ENCODE data around the gene EPN1.

EPN1 gene

DNA sequence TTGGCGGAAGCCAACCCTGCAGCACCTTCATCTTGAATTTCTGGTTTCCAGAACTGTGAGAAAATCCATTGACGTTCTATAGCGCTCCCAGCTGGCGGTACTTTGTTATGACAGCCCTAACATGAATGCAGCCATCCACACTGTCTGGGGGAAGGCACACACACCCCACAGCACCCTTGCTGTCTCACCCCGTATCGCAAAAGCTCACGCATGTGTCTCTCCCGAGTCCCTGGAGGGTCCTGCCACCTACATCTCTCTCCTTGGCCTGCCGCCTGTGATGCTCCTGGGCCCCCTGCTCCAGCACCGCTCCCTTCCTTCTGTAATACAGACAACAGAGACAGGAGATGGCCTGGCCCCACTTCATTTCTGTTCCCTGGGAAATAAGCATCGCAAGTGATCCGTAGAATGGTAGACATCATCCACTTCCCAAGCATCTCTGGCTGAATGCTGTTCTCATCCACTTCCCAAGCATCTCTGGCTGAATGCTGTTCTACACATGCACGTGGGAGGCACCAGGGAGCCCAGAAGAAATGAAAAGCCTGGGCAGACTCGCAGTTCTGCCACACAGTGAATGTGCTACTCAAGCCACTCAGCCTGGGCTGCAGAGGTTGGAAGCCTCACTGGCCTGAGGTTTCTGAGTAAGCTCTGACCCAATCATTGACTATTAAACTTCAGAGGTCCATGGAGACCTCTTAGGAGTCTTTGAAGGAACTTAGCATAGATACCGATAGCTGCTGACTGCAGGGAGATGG lies 29.6 kb downstream of the EPN1 start:
- Histone ChIP-seq H3K27me3 (replicated peaks) (no peaks in the 10 kb centered on the region), H3K4me3 (ENCODE audit: low read depth, low read length) (no peak overlapping the region), H3K27ac (no peak overlapping the region), H3K36me3 (replicated peaks) (peaks cover 6% of the 10 kb centered on the region)
- DNase-seq = no peak
- in situ Hi-C loops (cut with HindIII; ENCODE audit: low pct_ligation_motif_present, low sequenced_read_pairs) = no loop called here
- TF ChIP-seq, protein P1, sequence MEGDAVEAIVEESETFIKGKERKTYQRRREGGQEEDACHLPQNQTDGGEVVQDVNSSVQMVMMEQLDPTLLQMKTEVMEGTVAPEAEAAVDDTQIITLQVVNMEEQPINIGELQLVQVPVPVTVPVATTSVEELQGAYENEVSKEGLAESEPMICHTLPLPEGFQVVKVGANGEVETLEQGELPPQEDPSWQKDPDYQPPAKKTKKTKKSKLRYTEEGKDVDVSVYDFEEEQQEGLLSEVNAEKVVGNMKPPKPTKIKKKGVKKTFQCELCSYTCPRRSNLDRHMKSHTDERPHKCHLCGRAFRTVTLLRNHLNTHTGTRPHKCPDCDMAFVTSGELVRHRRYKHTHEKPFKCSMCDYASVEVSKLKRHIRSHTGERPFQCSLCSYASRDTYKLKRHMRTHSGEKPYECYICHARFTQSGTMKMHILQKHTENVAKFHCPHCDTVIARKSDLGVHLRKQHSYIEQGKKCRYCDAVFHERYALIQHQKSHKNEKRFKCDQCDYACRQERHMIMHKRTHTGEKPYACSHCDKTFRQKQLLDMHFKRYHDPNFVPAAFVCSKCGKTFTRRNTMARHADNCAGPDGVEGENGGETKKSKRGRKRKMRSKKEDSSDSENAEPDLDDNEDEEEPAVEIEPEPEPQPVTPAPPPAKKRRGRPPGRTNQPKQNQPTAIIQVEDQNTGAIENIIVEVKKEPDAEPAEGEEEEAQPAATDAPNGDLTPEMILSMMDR (IDR thresholded peaks at IDR 0.05; ENCODE audit: low read depth, low read length, missing control alignments) = no peak

DNA sequence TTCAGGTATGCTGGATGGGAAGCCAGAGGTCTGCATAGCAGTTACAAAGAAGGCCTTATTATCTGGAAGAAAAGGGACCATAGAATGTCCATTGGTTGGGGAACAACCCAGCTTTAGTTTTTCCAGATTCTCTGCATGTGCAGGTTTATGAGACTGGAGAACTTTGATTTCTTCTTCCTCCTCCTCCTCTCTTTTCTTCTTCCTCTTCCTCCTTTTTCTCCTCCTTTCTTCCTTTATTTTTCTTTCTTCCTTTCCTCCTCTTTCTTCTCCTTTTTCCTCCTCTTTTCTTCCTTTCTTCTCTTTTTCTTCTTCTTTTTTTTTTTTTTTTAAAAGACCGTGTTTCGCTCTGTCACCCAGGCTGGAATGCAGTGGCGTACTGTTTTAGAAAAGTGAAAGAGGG lies 30.9 kb downstream of the EPN1 start:
- DNase-seq = no peak
- Histone ChIP-seq H3K27ac (no peak overlapping the region), H3K4me3 (ENCODE audit: low read depth, low read length) (no peak overlapping the region), H3K27me3 (replicated peaks) (no peaks in the 10 kb centered on the region), H3K36me3 (replicated peaks) (peaks cover 4% of the 10 kb centered on the region)
- in situ Hi-C loops (cut with HindIII; ENCODE audit: low pct_ligation_motif_present, low sequenced_read_pairs) = no loop called here
- TF ChIP-seq, protein P1 (IDR thresholded peaks at IDR 0.05; ENCODE audit: low read depth, low read length, missing control alignments) = no peak

DNA sequence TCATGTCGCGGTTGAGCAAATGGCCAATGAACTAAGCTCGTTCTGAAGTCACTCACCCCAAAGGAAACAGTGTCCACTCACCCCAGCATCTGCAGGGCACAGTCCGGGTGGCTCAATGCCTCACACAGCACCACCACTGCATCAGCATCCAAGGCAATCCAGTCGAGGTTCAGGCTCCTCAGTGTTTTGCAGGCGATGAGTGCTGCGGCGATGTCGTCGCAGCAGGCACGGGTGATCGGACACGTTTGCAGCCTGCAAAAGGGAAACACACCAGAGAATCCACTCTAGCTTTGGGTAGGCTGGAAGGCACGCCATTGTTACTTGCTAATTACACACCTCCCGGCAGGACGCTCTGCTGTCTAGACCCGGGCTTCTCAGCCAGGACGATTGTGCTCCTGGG lies 36.7 kb downstream of the EPN1 start:
- H3K36me3 ChIP-seq (replicated peaks) = no peaks in the 10 kb centered on the region
- TF ChIP-seq, protein P1 (IDR thresholded peaks at IDR 0.05; ENCODE audit: low read depth, low read length, missing control alignments) = no peak
- in situ Hi-C loops (cut with HindIII; ENCODE audit: low pct_ligation_motif_present, low sequenced_read_pairs) = no loop called here
- no peak for DNase-seq
- H3K27ac ChIP-seq = no peak overlapping the region
- H3K4me3 ChIP-seq (ENCODE audit: low read depth, low read length) = no peak overlapping the region
- H3K27me3 ChIP-seq (replicated peaks) = no peaks in the 10 kb centered on the region

DNA sequence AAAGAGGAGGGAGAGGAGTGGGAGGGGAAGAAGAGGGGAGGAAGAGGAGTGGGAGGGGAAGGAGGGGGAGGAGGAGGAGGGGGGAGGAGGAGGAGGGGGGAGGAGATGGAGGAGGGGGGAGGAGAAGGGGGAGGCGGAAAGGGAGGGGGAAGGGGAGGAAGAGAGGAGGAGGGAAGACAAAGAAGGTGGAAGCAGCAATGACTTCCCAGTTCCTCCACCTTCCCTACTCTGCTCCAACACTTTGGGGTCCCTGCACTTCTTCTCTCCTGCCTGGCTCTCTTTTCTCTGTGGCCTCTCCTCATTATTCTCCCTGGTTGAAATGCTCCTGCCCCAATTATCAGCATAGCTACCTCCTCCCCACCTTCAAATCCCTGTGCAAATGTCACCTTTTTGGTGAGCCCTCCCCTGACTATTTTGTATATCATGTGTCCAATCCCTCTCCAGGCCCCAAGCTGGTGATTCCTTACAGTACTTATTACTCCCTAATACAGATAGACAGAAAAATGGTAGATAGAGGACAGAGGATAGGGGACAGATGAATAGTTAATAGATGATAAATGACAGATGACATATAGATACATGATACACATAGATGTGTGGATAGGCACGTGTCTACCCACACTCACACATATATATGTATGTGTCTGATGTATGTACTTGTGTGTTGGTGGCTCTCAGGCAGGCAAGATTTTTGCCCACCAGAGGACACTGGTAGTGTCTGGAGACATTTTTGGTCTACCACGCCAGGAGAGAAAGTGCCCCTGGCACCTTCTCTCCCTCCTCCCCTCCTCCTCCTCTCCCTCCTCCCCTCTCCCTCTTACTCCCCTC lies 38.0 kb downstream of the EPN1 start:
- Histone ChIP-seq H3K27ac (no peak overlapping the region), H3K36me3 (replicated peaks) (no peaks in the 10 kb centered on the region), H3K4me3 (ENCODE audit: low read depth, low read length) (no peak overlapping the region), H3K27me3 (replicated peaks) (no peaks in the 10 kb centered on the region)
- TF ChIP-seq, protein P1 (IDR thresholded peaks at IDR 0.05; ENCODE audit: low read depth, low read length, missing control alignments) = no peak
- in situ Hi-C loops (cut with HindIII; ENCODE audit: low pct_ligation_motif_present, low sequenced_read_pairs) = no loop called here
- DNase-seq = no peak

DNA sequence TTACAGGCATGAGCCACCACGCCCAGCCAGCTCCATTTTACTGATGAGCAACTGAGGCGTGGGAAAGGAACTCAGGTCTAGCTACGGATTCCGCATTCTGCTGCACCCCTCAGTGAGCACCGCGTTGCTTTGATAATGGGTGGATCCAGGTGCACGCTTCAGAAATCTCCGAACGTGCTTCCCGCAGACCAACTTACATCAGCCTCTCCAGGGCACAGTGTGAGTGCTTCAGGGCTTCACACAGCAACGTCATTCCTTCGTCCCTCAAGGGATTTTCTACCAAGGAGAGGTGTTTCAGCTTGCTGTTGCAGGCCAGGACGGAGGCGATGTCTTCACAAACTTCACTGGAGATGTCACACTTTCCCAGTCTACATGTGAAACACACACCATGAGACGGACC lies 41.5 kb downstream of the EPN1 start:
- no peak for DNase-seq
- H3K4me3 ChIP-seq (ENCODE audit: low read depth, low read length) = no peak overlapping the region
- in situ Hi-C loops (cut with HindIII; ENCODE audit: low pct_ligation_motif_present, low sequenced_read_pairs) = no loop called here
- H3K27me3 ChIP-seq (replicated peaks) = no peaks in the 10 kb centered on the region
- no peaks in the 10 kb centered on the region for H3K36me3 ChIP-seq (replicated peaks)
- no peak overlapping the region for H3K27ac ChIP-seq
- TF ChIP-seq, protein P1 (IDR thresholded peaks at IDR 0.05; ENCODE audit: low read depth, low read length, missing control alignments) = no peak
